Measurements from ENCODE around the gene FAM124A.
A peak's percentile ranks its signal among the peaks of the same experiment; 100 is the strongest.

The FAM124A gene

DNA sequence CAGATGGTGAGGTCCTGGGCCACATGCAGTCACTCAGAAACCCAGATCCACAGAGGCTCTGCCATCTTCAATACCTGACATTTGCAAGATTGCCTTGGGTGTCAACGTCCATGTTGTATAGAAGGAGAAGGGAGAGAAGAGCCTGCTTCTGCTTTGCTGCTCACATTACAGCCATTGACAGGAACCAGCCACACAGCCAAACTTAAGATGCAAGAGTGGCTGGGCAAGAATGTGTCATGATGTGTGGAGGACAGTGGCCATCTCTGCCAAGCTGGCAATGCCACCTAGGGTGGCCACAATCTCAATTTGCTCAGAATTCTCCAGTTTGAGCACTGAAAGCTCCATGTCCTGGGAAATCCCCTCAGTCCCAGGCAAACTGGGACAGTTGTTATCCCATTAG is 91.4 kb downstream of the FAM124A start:
- DNase-seq, result no peak

DNA sequence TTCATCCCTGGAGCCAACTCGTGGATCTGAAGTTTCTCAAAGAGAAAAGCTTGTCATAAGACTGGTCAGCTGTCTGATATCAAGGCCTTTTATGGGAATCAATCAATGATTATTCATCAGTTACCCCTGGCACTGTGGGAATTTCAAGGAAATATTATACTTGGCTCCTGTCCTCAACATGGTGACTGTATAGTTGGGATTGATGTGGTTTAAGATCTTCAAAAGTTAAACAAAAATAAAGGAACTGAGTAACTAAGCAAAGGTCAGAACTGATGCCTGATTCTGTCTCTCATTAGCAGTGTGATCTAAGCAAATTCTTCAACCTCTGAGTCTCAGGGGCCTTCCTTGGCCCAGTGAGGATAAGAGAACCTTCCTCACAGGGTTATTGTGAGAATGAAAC is 95.1 kb downstream of the FAM124A start:
- DNase-seq, result no peak

DNA sequence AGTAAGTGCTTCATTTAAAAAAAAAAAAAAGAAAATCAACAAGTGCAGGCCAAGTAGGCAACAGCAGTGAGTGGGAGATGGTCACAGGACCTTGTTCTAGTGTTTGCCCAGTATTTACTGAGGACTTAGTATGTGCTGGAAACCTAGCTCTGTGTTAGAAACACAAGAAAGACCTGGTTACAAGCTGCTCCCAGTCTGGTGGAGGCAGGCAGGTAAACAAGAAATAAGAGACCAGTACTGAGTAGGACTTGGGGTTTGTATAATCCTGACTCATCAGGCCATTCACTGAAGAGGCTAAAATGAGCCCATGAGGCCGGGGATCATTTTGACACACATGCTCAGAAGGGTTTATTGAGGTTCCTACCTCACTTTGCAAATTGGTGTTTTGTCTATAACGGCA is 95.8 kb downstream of the FAM124A start:
- DNase-seq, result no peak

GRCh38 chr13:51318876-51319275 is 96.7 kb downstream of the FAM124A start:
- no peak for DNase-seq

- no peak for DNase-seq
Observed at GRCh38 chr13:51321836-51322235, 99.6 kb downstream of the FAM124A start.

DNA sequence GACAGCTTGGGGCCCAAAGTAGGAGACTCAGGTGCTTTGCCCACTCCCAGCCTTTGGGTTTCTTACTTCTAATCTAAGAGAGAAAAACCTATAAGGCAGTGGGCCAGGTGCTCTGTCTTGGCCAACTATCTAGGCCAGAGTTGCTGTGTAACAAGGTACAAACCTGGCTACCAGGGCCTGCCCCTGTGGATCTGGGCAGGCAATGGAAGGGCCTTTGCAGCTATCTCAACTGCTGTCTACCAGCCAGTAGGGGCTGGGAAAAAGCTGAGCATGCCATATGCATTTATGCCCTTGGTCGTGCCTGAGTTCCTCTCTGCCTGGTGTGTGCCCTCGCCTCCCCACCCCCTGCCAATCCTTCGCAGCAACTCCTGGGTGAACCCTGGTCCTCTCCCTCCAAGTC is 100.6 kb downstream of the FAM124A start:
- no peak for DNase-seq

- no peak for DNase-seq
Observed at GRCh38 chr13:51323824-51324511, 101.8 kb downstream of the FAM124A start.

DNA sequence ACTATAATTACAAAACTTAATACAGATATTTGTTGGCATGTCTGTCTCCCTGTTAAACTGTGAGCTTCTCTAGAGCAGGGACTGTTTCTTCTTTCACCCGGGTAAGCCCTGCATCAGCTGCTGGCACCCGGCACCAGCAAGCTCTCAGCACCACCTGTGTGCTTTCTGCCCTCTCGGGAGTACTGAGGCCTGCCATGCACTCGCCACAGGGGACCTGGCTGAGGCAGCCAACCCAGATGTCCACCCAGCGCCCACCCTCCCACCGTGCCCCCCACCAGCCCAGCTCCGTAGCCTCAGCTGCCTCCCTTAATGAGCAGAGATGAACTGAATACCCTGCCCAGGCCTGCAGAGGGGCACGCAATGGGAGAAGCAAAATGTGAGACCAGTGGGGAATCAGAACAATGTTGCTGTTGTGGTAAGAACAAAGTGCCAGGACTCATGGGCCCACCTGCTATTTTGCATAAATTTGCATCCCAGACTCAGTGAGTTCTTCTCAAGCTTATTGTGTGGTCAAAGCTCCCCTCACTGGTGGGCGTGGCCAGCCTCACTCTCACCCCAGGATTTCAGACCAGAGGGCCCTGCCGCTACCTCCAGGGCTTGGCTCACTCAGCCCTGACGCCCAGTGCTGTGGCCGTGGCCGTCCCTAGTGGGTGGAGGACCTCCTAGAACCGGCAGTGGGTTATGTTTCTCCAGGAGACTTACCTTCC is 102.7 kb downstream of the FAM124A start:
- no peak for DNase-seq

GRCh38 chr13:51325837-51326236 is 103.6 kb downstream of the FAM124A start:
- DNase-seq, result no peak

DNA sequence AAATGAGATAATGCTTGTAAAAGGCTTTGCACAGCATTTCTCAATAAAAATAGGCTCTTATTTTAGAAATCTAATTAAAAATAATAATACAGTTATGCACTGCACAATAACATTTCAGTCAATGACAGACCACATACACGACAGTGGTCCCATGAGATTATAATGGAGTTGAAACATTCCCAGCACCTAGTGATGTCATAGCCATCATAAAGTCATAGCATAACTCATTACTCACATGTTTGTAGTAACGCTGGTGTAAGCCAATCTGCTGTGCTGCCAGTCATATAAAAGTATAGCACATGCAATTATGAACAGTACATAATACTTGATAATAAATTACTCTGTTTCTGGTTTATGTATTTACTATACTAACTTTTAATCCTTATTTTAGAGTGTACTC is 104.6 kb downstream of the FAM124A start:
- DNase-seq, result no peak

- no peak for DNase-seq
Observed at GRCh38 chr13:51327961-51328360, 105.8 kb downstream of the FAM124A start.

DNA sequence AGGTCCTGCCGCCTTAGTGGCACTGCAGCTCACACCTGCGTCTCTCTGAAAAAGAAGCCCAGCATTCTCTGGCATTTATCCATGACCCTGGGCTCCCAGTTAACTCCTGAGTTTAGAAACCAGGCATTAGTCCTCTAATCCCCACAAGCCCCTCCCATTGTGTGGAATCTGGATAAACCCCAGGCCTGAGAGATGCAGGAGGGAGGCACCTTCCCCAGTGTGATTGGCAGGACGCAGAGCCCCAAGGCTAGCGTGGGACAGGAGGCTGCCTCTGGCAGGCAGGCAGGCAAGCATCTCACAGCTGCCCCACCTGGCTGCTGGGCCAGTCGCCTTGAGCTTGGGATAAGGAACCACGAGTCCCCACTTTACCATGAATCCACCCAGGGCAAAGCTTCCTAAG is 106.3 kb downstream of the FAM124A start:
- peak; percentile 28 for DNase-seq

- no peak for DNase-seq
Observed at GRCh38 chr13:51329606-51330005, 107.4 kb downstream of the FAM124A start.

DNA sequence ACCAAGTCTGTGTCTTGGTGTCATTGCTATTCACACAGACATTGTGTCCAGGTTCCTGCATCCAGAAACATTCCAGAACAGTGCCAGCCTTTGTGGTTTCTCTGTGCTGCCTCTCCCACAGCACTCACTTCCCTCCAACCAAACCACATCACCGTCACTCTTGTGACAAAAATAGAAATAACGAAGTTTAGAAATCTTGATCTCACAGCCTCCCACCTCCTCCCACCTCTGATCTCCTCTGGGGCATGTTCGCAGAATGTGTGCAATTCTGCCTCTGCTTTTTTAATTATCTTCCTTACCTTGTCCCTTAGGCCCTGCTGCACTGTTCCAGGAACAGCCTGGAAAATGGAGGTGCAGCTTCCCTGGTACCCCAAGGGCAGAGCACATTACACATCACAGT is 108.6 kb downstream of the FAM124A start:
- DNase-seq, result no peak

DNA sequence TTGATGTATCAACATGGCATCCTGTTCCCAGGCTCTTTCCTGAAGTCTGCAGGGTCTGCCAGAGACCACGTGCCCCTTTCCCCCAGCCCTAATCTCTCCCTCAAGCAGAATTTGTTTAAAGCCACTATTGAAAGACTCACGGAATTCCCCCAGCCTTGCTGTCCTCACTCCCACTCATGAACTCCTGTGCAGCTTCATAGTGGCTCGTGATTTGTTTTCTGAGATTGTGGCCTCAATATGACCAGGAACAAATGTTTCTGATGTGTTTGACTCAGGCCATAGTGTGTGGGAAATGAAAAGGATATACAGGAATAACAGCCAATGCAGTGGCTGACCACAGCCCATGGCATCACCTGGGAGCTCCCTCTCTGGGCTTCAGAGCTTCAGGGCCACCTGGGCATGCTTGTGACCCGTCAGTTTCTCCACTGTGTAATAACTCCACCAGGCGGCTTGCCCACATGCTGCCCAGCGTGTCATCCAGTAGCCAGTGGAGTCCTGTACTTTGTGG is 109.2 kb downstream of the FAM124A start:
- no peak for DNase-seq

DNA sequence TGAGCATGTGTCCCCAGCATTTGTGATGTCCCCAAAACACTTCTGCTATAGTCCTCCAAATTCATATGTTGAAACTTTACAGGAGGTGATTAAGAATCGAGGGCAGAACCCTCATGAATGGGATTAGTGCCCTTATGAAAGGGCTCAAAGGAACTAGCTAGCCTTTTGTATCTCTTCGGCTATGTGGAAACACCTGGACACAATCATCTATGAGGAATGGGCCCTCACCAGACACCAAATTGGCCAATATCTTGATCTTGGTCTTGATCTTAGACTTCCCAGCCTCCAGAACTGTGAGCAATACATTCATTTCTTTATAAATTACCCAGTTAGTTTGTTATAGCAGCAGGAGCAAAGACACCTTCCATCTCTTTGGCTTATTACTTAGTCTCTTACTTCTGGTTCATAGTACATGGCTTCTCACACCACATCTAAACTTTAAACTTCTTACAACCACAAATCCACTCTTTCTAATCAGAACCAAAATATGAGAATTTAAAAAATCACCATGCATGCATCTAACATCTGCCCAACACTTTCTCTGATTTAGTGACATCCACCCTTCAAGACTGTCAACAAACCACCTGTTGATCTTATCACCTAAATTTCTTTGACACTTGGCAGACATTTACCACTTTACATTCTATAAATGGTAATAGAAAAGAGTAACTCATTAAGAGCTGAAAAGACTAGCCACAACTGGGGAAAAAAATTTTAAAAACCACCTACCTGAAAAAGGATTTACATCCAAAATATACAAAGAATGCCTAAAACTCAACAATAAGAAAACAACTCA is 110.6 kb downstream of the FAM124A start:
- no peak for DNase-seq

DNA sequence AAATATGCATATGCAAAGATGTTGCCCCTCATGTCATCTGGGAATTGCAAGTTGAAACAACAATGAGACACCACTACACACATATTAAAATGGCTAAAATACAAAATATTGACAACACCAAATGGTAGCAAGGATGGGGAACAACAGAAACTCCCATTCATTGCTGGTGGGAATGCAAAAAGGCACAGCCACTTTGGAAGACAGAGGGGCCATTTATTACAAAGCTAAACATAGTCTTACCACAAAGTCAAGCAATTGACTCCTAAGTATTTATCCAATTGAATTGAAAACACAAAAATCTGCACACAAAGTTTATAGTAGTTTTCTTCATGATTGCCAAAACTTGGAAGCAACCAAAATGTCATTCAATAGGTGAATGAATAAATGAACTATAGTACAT is 111.2 kb downstream of the FAM124A start:
- DNase-seq, result no peak

- DNase-seq, result no peak
Observed at GRCh38 chr13:51333826-51334225, 111.6 kb downstream of the FAM124A start.

Data from eye (tissue), 1 donor.